HepG2 (cell line): ENCODE results near the gene ALK. TPM values are rescaled to one million over a fixed set of nuclear protein-coding genes. Genes with fewer than 3 reads are reported as not detected.

Experiments used
- ATAC-seq: fragments of 200-7000 bp; cut with Tn5 transposase; 3 replicates; pipeline ENCODE4 v1.9.1; 2020; ENCODE audit warnings: mild to moderate bottlenecking, moderate library complexity
- BruUV-seq: library from RNA; stranded (reverse); fragments of 400-500 nt; replicated peaks from 2 replicates; lab custom pipeline; 2021; lab: Mats Ljungman, UMichigan
- CTCF ChIA-PET: fragments of 300-600 bp; formaldehyde crosslinking; extraction: SDS; loops from one replicate; lab custom pipeline; 2021; ENCODE audit warnings: low total read pairs, inconsistent platforms, low intra/inter-chr PET ratio; lab: Yijun Ruan, JAX
- POLR2A ChIA-PET: fragments of 350-600 bp; sonication (Branson Sonifier 250); formaldehyde crosslinking; loops from one replicate; lab custom pipeline; 2020; ENCODE audit warnings: antibody characterized with exemption, inconsistent platforms; lab: Yijun Ruan, JAX
- DNase-seq: peaks from one replicate; pipeline ENCODE4 v3.0.0-alpha.2; 2015; ENCODE audit warnings: low spot score
- FAIRE-seq: peaks from 3 replicates; lab custom pipeline; 2011; peaks lifted over from hg19 to GRCh38; lab: Jason Lieb, UNC
- H2AFZ ChIP-seq: one replicate; pipeline ENCODE4 v1.6.1; 2011; ENCODE audit warnings: low read length, inconsistent platforms
- H3K27ac ChIP-seq: fragments of 300-600 bp; 3 replicates; pipeline ENCODE4 v1.8.0; 2011; ENCODE audit warnings: mixed run types, mild to moderate bottlenecking, mixed read lengths, low read length, inconsistent platforms; ENCODE audit not compliant: insufficient read depth; ENCODE audit errors: extremely low read length
- H3K27me3 ChIP-seq, 2 experiments: fragments of 200-600 bp in 1 of 2; 2 replicates in 1 of 2; 3 replicates in 1 of 2; pipeline versions ENCODE4 v1.6.0 to v1.8.0; 2011; ENCODE audit warnings: low read length in 2 of 2, mild to moderate bottlenecking in 2 of 2, moderate library complexity in 2 of 2, inconsistent platforms in 1 of 2; ENCODE audit not compliant: insufficient read depth in 2 of 2, control insufficient read depth in 1 of 2
- H3K36me3 ChIP-seq, 2 experiments: fragments of 200-600 bp in 1 of 2; replicated peaks in 1 of 2; 2 replicates in 1 of 2; 3 replicates in 1 of 2; pipeline versions ENCODE4 v1.5.1 to v1.8.0; 2011; ENCODE audit warnings: low read length in 2 of 2, inconsistent platforms in 1 of 2; ENCODE audit not compliant: insufficient read depth in 2 of 2, control insufficient read depth in 1 of 2
- H3K4me1 ChIP-seq: 2 replicates; pipeline ENCODE4 v1.5.1; 2012; ENCODE audit warnings: low read length, inconsistent platforms; ENCODE audit not compliant: insufficient read depth
- H3K4me2 ChIP-seq: 2 replicates; pipeline ENCODE4 v1.6.0; 2011; ENCODE audit warnings: low read depth, low read length, inconsistent platforms
- H3K4me3 ChIP-seq, 3 experiments: fragments of 200-600 bp in 1 of 3; sonication (generic), shearing (Covaris generic) in 1 of 3; replicated peaks in 1 of 3; 2 replicates each; pipeline ENCODE4 v1.5.1; 2011 to 2016; ENCODE audit warnings: low read length in 3 of 3, inconsistent platforms in 2 of 3, low read depth in 2 of 3, mild to moderate bottlenecking in 2 of 3, control low read depth in 1 of 3, mixed read lengths in 1 of 3; ENCODE audit not compliant: insufficient read depth in 1 of 3
- H3K79me2 ChIP-seq: one replicate; pipeline ENCODE4 v1.6.1; 2011; ENCODE audit warnings: low read length, inconsistent platforms; ENCODE audit not compliant: insufficient read depth
- H3K9ac ChIP-seq: 2 replicates; pipeline ENCODE4 v1.6.0; 2011; ENCODE audit warnings: mild to moderate bottlenecking, low read depth, low read length, inconsistent platforms; ENCODE audit not compliant: insufficient read depth
- H3K9me3 ChIP-seq: 2 replicates; pipeline ENCODE4 v1.5.1; 2012; ENCODE audit warnings: mild to moderate bottlenecking, low read length
- H4K20me1 ChIP-seq: 2 replicates; pipeline ENCODE4 v1.6.0; 2011; ENCODE audit warnings: inconsistent platforms, mild to moderate bottlenecking, low read length, moderate library complexity; ENCODE audit not compliant: insufficient read depth
- ATF7-NPFF ChIP-seq: sonication (generic); formaldehyde crosslinking; IDR thresholded peaks from 2 replicates; pipeline ENCODE4 v1.8.1; 2023; ENCODE audit warnings: mild to moderate bottlenecking, low read depth, missing genetic modification reagents, moderate library complexity
- ZBTB7A ChIP-seq: sonication (generic); formaldehyde crosslinking; IDR thresholded peaks from 2 replicates; pipeline ENCODE4 v1.8.0; 2022; ENCODE audit warnings: mild to moderate bottlenecking, missing genetic modification reagents
- ZFAT ChIP-seq: sonication (generic); formaldehyde crosslinking; conservative IDR thresholded peaks from 2 replicates; pipeline ENCODE4 v1.8.1; 2023; ENCODE audit warnings: missing genetic modification reagents, inconsistent platforms
- ZNF143 ChIP-seq: sonication (generic); formaldehyde crosslinking; IDR thresholded peaks from 2 replicates; pipeline ENCODE4 v1.4.0; 2020; ENCODE audit warnings: missing genetic modification reagents
- ZNF776 ChIP-seq: sonication (generic); formaldehyde crosslinking; IDR thresholded peaks from 2 replicates; pipeline ENCODE4 v1.4.0; 2020; ENCODE audit warnings: mild to moderate bottlenecking, missing genetic modification reagents
- ZSCAN29 ChIP-seq: sonication (generic); formaldehyde crosslinking; conservative IDR thresholded peaks from 2 replicates; pipeline ENCODE4 v1.4.0; 2020; ENCODE audit warnings: mild to moderate bottlenecking, missing genetic modification reagents
- in situ Hi-C: cut with HindIII; loops from 2 replicates; pipeline ENCODE4 v1.10.0; 2017; ENCODE audit warnings: low pct_unique_long_range_greater_than_20kb; ENCODE audit not compliant: extremely low pct_ligation_motif_present
- intact Hi-C: fragments of 100-400 bp; cut with micrococcal nuclease; formaldehyde crosslinking; loops from one replicate; pipeline ENCODE4 v1.10.0; 2022; ENCODE audit not compliant: unreplicated experiment
- polyA plus RNA-seq, 8 experiments: library from polyadenylated mRNA; depleted of rRNA in 3 of 8; stranded (reverse) in 7 of 8; unstranded in 1 of 8; fragments of >200 nt; fragmentation: Illumina TruSeq in 4 of 8; extraction: Trizol in 4 of 8; gene quantifications; 2 replicates each; pipeline versions ENCODE4 v1.2.1 to v1.2.3, GENCODE V29; 2011 to 2016; ENCODE audit warnings: low read depth in 4 of 8, missing spikeins in 1 of 8, mixed read lengths in 1 of 8; ENCODE audit not compliant: insufficient read depth in 1 of 8
- total RNA-seq, 5 experiments: library from RNA; depleted of rRNA; stranded (reverse); fragments of >200 nt; fragmentation: Illumina TruSeq; extraction: Trizol; gene quantifications; 2 replicates each; pipeline ENCODE4 v1.2.3, GENCODE V29; 2016; ENCODE audit warnings: low read depth in 1 of 5
- TF ChIP-seq, protein P1 (sequence below): sonication (generic); formaldehyde crosslinking; IDR thresholded peaks from 2 replicates; pipeline ENCODE4 v1.4.0; 2020; ENCODE audit warnings: missing genetic modification reagents
- TF ChIP-seq, protein P2 (sequence below): sonication (generic); formaldehyde crosslinking; IDR thresholded peaks from 2 replicates; pipeline ENCODE4 v1.9.0; 2021; ENCODE audit warnings: missing genetic modification reagents, borderline replicate concordance
- TF ChIP-seq, protein P3 (sequence below): IDR thresholded peaks from 2 replicates; pipeline ENCODE4 v1.6.1; 2012; ENCODE audit warnings: inconsistent platforms
- TF ChIP-seq, protein P4 (sequence below): sonication (generic); formaldehyde crosslinking; IDR thresholded peaks from 2 replicates; pipeline ENCODE4 v1.4.0; 2020; ENCODE audit warnings: mild to moderate bottlenecking, low read depth, missing genetic modification reagents

The ALK gene
- total and polyA plus RNA-seq, 2 of the 13 experiments (the other 11 are each of a cell fraction or from before 2014, with no cell fraction given): not detected

DNA sequence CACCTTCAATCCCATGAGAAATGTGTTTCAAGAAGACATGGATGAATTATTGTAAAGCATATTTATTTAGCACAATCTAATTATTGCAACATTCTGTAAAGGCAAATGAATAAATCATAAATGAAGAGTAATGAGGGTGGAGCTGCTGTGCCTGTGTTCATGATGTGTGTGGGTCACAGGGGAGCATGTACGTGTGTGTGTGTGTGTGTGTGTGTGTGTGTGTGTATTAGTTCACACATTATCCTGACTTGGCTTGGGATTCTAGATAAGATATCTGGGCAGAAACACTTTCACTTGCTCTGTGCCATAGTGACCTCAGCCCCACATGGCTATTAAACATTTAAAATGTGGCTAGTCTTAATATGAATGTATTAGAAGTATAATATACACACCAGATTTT lies 361.8 kb downstream of the ALK start (continued):
- TF ChIP-seq ZNF776 (CRISPR knock-in tag) (no peak), ZSCAN29 (CRISPR knock-in tag) (no peak), ZNF143 (CRISPR knock-in tag) (no peak), ZBTB7A (no peak)
- TF ChIP-seq, protein P1, sequence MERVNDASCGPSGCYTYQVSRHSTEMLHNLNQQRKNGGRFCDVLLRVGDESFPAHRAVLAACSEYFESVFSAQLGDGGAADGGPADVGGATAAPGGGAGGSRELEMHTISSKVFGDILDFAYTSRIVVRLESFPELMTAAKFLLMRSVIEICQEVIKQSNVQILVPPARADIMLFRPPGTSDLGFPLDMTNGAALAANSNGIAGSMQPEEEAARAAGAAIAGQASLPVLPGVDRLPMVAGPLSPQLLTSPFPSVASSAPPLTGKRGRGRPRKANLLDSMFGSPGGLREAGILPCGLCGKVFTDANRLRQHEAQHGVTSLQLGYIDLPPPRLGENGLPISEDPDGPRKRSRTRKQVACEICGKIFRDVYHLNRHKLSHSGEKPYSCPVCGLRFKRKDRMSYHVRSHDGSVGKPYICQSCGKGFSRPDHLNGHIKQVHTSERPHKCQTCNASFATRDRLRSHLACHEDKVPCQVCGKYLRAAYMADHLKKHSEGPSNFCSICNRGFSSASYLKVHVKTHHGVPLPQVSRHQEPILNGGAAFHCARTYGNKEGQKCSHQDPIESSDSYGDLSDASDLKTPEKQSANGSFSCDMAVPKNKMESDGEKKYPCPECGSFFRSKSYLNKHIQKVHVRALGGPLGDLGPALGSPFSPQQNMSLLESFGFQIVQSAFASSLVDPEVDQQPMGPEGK: no peak
- TF ChIP-seq, protein P2, sequence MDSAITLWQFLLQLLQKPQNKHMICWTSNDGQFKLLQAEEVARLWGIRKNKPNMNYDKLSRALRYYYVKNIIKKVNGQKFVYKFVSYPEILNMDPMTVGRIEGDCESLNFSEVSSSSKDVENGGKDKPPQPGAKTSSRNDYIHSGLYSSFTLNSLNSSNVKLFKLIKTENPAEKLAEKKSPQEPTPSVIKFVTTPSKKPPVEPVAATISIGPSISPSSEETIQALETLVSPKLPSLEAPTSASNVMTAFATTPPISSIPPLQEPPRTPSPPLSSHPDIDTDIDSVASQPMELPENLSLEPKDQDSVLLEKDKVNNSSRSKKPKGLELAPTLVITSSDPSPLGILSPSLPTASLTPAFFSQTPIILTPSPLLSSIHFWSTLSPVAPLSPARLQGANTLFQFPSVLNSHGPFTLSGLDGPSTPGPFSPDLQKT (CRISPR knock-in tag): no peak
- TF ChIP-seq, protein P3, sequence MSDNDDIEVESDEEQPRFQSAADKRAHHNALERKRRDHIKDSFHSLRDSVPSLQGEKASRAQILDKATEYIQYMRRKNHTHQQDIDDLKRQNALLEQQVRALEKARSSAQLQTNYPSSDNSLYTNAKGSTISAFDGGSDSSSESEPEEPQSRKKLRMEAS: no peak
- TF ChIP-seq, protein P4, sequence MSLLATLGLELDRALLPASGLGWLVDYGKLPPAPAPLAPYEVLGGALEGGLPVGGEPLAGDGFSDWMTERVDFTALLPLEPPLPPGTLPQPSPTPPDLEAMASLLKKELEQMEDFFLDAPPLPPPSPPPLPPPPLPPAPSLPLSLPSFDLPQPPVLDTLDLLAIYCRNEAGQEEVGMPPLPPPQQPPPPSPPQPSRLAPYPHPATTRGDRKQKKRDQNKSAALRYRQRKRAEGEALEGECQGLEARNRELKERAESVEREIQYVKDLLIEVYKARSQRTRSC: no peak

DNA sequence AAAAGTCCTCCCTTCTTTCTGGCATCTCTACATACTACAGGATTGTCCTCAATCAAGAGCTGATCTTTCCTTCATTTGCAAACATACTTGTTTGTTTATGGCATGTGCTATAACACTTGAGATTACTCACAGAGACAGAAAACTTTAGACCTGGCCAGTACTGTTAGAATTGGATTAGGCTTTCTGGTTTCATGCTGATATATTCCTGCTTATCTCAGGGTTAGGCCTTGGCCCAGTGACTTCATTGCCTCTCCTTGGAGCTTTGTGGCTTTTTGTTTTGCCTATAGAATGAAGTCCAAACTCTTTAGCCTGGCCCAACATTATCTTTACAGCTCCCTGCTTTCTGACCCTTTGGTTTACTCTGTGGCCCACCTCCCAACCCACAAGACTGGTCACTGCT lies 363.3 kb downstream of the ALK start:
- ATAC-seq (no peak), DNase-seq (no peak), FAIRE-seq (no peak)
- Histone ChIP-seq H3K4me1 (no peaks in the 10 kb centered on the region), H3K9me3 (no peaks in the 10 kb centered on the region), H3K27ac (no peak overlapping the region), H3K4me3 (no peak overlapping the region), H3K79me2 (no peaks in the 10 kb centered on the region), H4K20me1 (no peaks in the 10 kb centered on the region), H3K9ac (no peak overlapping the region), H3K36me3 (no peaks in the 10 kb centered on the region), H3K27me3 (no peaks in the 10 kb centered on the region), H3K4me2 (no peak overlapping the region), H2AFZ (no peak overlapping the region)
- POLR2A ChIA-PET: no interaction called here
- intact Hi-C loops: no loop called here
- CTCF ChIA-PET: no interaction called here
- in situ Hi-C loops: no loop called here
- TF ChIP-seq ATF7-NPFF: no peak
- TF ChIP-seq ZFAT (CRISPR knock-in tag): no peak
- no TSS peak for BruUV-seq
